ENCODE results near the gene STX12.
"Not testable (repeated sequence)": the region's sequence is repeated elsewhere in the genome, so short reads cannot be mapped to it uniquely, and the experiment has no call there.

Gene STX12

DNA sequence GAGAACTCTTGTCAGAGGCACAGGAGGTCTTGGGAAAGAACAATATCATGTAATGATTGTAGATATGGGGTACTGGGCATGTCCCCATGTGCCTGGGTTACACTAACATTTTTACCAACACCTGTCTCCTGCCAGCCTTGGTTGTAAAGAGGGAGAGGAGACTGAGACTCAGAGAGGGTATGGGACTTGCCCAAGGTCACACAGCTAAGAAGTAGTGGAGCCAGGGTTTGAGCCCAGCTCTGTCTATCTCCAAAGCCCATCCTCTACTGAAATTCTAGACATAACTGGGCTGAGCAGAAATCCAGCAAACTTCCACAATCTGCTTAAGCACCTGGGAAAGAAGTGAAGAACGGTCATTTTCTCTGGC is 96.7 kb downstream of the STX12 start:
- H3K9ac ChIP-seq (ENCODE audit: low read length), result no peak overlapping the region
- no peaks in the 10 kb centered on the region for H3K4me1 ChIP-seq (ENCODE audit: control insufficient read depth, insufficient read depth, low read length)

GRCh38 chr1:27871076-27871475 is 98.1 kb downstream of the STX12 start:
- not testable (repeated sequence) for H3K36me3 ChIP-seq (ENCODE audit: control insufficient read depth, insufficient read depth, low read length); H3K4me3 ChIP-seq (ENCODE audit: low read depth, low read length); H3K4me1 ChIP-seq (ENCODE audit: control insufficient read depth, insufficient read depth, low read length); H3K27ac ChIP-seq (ENCODE audit: low read depth, low read length); H3K9me3 ChIP-seq (ENCODE audit: control insufficient read depth, insufficient read depth, low read depth, low read length); H3K27me3 ChIP-seq (ENCODE audit: control insufficient read depth, insufficient read depth, low read length); H3K9ac ChIP-seq (ENCODE audit: low read length)

More for the DNA sequence above, 96.7 kb downstream of the STX12 start:
- H3K27ac ChIP-seq (ENCODE audit: low read depth, low read length), result no peak overlapping the region
- no peaks in the 10 kb centered on the region; the same call in 1 of the 2 replicates for H3K27me3 ChIP-seq (ENCODE audit: control insufficient read depth, insufficient read depth, low read length)
- no peak overlapping the region for H3K4me3 ChIP-seq (ENCODE audit: low read depth, low read length)
- H3K9me3 ChIP-seq (ENCODE audit: control insufficient read depth, insufficient read depth, low read depth, low read length), result no peaks in the 10 kb centered on the region
- no peaks in the 10 kb centered on the region for H3K36me3 ChIP-seq (ENCODE audit: control insufficient read depth, insufficient read depth, low read length)

- no peaks in the 10 kb centered on the region for H3K4me1 ChIP-seq (ENCODE audit: control insufficient read depth, insufficient read depth, low read length)
- H3K27ac ChIP-seq (ENCODE audit: low read depth, low read length), result no peak within 1 kb of the TSS
- peak within 1 kb of the TSS; percentile 47 for H3K9ac ChIP-seq (ENCODE audit: low read length)
- no peaks in the 10 kb centered on the region for H3K9me3 ChIP-seq (ENCODE audit: control insufficient read depth, insufficient read depth, low read depth, low read length)
- peak within 1 kb of the TSS; percentile 75 for H3K4me3 ChIP-seq (ENCODE audit: low read depth, low read length)
- no peaks in the 10 kb centered on the region; the same call in 1 of the 2 replicates for H3K27me3 ChIP-seq (ENCODE audit: control insufficient read depth, insufficient read depth, low read length)
- peaks cover 9% of the 10 kb centered on the region; the same call in 1 of the 2 replicates for H3K36me3 ChIP-seq (ENCODE audit: control insufficient read depth, insufficient read depth, low read length)
Observed at GRCh38 chr1:27872059-27872801, 99.2 kb downstream of the STX12 start, which contains the start of gene THEMIS2. Gene THEMIS2 (plus strand): TSS chr1:27872544. CDS start chr1:27872572, 28 bp downstream.

DNA sequence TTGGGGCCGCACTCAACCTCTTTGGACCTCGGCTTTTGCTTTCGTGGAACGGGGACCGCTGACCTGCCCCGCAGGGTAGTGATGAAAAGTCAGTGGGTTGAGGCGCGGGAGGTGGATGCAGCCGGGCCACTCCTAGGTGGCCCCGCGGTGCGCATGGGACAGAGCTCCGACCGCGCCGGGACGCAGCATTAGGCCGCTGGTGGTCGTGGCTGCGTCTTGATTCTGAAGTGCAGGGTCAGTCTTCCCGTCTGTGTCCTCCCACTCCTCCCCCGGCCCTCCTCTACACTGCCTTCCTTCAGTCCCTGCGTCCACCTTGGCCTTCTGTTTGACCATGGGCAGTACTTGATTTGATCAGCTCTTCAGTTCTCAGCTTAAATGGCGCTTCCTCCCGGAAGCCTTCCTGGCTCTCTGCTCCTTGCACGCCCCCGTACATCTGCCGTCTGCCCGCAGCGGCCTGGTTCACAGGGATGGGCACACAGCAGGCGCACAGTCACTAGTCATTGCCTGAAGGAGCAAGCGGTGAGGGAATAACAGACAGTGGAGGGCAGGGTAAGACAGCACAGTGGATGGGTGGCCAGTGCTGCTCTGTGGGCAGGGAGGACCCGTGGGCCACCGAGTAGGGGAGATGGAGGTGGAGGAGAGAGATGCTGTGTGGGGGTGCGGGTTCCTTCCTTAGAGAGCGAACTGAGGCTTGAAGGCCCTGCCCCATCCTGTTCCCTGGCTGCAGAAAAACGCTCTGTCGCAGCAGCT is 100.0 kb downstream of the STX12 start:
- peak overlapping the region; percentile 75 for H3K4me3 ChIP-seq (ENCODE audit: low read depth, low read length)
- H3K36me3 ChIP-seq (ENCODE audit: control insufficient read depth, insufficient read depth, low read length), result peaks cover 9% of the 10 kb centered on the region; the same call in 1 of the 2 replicates
- peak overlapping the region; percentile 47 for H3K9ac ChIP-seq (ENCODE audit: low read length)
- H3K27ac ChIP-seq (ENCODE audit: low read depth, low read length), result no peak overlapping the region
- no peaks in the 10 kb centered on the region for H3K4me1 ChIP-seq (ENCODE audit: control insufficient read depth, insufficient read depth, low read length)
- no peaks in the 10 kb centered on the region; the same call in 1 of the 2 replicates for H3K27me3 ChIP-seq (ENCODE audit: control insufficient read depth, insufficient read depth, low read length)
- H3K9me3 ChIP-seq (ENCODE audit: control insufficient read depth, insufficient read depth, low read depth, low read length), result no peaks in the 10 kb centered on the region

DNA sequence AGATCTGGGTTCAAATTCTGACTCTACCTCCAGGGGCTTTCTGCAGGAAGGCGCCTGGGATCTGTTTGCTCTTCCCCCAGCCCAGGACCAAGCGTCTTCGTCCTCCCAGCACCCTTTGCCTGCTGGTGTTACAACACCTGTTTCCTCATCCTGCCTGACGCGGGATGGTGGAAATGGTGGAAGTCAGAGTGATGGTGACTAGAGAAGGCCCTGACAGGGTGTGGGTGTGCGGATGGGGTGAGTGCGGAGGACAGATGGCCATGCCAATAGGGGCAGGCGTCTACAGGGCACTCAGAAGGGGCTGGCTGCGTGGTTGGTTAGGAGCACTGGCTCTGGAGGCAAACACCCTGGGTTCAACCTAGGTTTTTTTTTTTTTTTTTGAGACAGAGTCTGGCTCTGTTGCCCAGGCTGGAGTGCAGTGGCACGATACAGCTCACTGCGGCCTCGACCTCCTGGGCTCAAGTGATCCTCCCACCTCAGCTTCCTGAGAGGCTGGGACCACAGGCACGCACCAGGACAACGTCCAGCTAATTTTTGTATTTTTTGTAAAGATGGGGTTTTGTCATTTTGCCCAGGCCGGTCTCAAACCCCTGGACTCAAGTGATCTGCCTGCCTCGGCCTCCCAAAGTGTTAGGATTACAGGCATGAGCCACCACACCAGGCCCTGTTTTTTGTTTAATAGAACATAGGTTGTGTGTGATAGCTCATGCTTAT is 100.8 kb downstream of the STX12 start:
- Histone ChIP-seq H3K27me3 (ENCODE audit: control insufficient read depth, insufficient read depth, low read length) (no peaks in the 10 kb centered on the region; the same call in 1 of the 2 replicates), H3K4me1 (ENCODE audit: control insufficient read depth, insufficient read depth, low read length) (no peaks in the 10 kb centered on the region), H3K9me3 (ENCODE audit: control insufficient read depth, insufficient read depth, low read depth, low read length) (no peaks in the 10 kb centered on the region), H3K4me3 (ENCODE audit: low read depth, low read length) (peak overlapping the region; percentile 75), H3K36me3 (ENCODE audit: control insufficient read depth, insufficient read depth, low read length) (peaks cover 9% of the 10 kb centered on the region; the same call in 1 of the 2 replicates), H3K9ac (ENCODE audit: low read length) (no peak overlapping the region), H3K27ac (ENCODE audit: low read depth, low read length) (no peak overlapping the region)
